ENCODE measurements around the gene TP53.

The TP53 gene

DNA sequence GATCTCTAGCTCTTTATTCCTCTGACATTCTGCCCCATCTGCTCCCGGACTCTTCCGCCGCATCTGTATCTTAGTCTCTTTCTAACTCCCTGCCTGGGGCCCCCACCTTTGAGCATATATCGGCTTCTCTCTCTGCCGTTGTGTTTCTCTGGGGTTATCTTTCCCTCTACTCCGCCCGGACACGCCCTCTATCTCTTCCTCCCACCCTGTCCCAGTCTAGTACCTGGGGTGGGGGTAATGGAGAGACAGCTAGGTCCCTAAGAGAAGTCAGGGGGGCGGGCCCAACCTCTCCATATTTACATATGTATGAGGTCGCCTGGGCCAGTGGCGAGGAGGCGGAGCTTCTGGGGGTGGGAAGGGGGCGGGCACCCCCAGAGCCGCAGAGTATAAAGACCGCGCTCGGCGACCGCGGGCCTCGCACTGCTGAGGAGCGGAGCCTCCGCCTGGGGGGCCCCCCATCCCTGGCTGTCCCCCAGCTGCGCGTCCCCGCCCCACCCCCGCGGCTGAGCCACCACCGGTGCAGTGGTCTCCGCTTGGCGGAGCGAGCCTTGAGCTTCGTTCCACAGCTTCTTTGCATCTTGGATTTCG lies 36.7 kb downstream of the TP53 start, which contains the start of gene ATP1B2:
ATP1B2 (plus strand) TSS at position 418 of the 588 bp plus-strand sequence. CDS start 593 bp downstream, outside the sequence.
- ChIA-PET CTCF (interaction anchor here (0.5 to 7.2 kb wide), 8 partner anchors 14 to 93 kb away, joined by 3 to 57 read pairs (median 4); partner anchors contain the start of genes TP53 and WRAP53), POLR2A (interaction anchor here (0.6 to 5.3 kb wide), 27 partner anchors 9 to 961 kb away, joined by 3 to 113 read pairs (median 4); partner anchors contain the start of genes BCL6B, CTC1, CYB5D1 and EFNB3)
- Histone ChIP-seq H3K4me1 (ENCODE audit: control insufficient read depth, insufficient read depth, low read length) (peaks cover 5% of the 10 kb centered on the region), H3K4me3 (ENCODE audit: low read depth, low read length) (peak within 1 kb of the TSS; percentile 38), H3K27ac (ENCODE audit: extremely low read depth, low read depth, low read length) (peak within 1 kb of the TSS; percentile 39; the same call in 1 of the 2 replicates), H3K36me3 (ENCODE audit: control insufficient read depth in 2 of 2, insufficient read depth in 1 of 2, low read length in 2 of 2) (no peaks in the 10 kb centered on the region), H3K9me3 (ENCODE audit: control insufficient read depth, insufficient read depth, low read depth, low read length) (no peaks in the 10 kb centered on the region)
- TF ChIP-seq BCL11A (tag by site-specific recombination; IDR thresholded peaks at IDR 0.05; ENCODE audit: low read depth), result no peak
- TF ChIP-seq KLF10 (tag by site-specific recombination; IDR thresholded peaks at IDR 0.05), result peak; percentile 35; the same call in 1 of the 2 replicates
- TF ChIP-seq, protein P1, sequence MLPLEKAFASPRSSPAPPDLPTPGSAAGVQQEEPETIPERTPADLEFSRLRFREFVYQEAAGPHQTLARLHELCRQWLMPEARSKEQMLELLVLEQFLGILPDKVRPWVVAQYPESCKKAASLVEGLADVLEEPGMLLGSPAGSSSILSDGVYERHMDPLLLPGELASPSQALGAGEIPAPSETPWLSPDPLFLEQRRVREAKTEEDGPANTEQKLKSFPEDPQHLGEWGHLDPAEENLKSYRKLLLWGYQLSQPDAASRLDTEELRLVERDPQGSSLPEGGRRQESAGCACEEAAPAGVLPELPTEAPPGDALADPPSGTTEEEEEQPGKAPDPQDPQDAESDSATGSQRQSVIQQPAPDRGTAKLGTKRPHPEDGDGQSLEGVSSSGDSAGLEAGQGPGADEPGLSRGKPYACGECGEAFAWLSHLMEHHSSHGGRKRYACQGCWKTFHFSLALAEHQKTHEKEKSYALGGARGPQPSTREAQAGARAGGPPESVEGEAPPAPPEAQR (tag by site-specific recombination; IDR thresholded peaks at IDR 0.05), result no peak
- TF ChIP-seq ZNF341 (tag by site-specific recombination; IDR thresholded peaks at IDR 0.05; ENCODE audit: low read depth), result peak; percentile 59
- no peak for TF ChIP-seq ZBTB1 (tag by site-specific recombination; IDR thresholded peaks at IDR 0.05)
- TF ChIP-seq EGR2 (tag by site-specific recombination; IDR thresholded peaks at IDR 0.05; ENCODE audit: low read depth), result peak; percentile 33
- 0 out of 2 replicates have a peak, but pooled peaks have one; percentile 12 for TF ChIP-seq PRDM10 (tag by site-specific recombination; IDR thresholded peaks at IDR 0.05)
- no peak for TF ChIP-seq ZNF692 (tag by site-specific recombination; IDR thresholded peaks at IDR 0.05)
- TF ChIP-seq ZNF549 (tag by site-specific recombination; IDR thresholded peaks at IDR 0.05), result no peak
- peak; percentile 46 for TF ChIP-seq ZFHX2 (tag by site-specific recombination; conservative IDR thresholded peaks at IDR 0.05)
- peak; percentile 78 for TF ChIP-seq GLIS1 (tag by site-specific recombination; IDR thresholded peaks at IDR 0.05)
- peak; percentile 66; the same call in 1 of the 2 replicates for TF ChIP-seq ZNF394 (tag by site-specific recombination; IDR thresholded peaks at IDR 0.05; ENCODE audit: borderline replicate concordance)
- 0 out of 2 replicates have a peak, but pooled peaks have one; percentile 45 for TF ChIP-seq IKZF3 (tag by site-specific recombination; IDR thresholded peaks at IDR 0.05)
- peak; percentile 89 for TF ChIP-seq KLF1 (tag by site-specific recombination; IDR thresholded peaks at IDR 0.05)
- no peak for TF ChIP-seq ZSCAN23 (tag by site-specific recombination; IDR thresholded peaks at IDR 0.05)
- TF ChIP-seq ZNF155 (tag by site-specific recombination; IDR thresholded peaks at IDR 0.05), result no peak
- TF ChIP-seq ZBTB8A (tag by site-specific recombination; IDR thresholded peaks at IDR 0.05), result no peak
- TF ChIP-seq ZFP37 (tag by site-specific recombination; IDR thresholded peaks at IDR 0.05), result no peak
- TF ChIP-seq, protein P2, sequence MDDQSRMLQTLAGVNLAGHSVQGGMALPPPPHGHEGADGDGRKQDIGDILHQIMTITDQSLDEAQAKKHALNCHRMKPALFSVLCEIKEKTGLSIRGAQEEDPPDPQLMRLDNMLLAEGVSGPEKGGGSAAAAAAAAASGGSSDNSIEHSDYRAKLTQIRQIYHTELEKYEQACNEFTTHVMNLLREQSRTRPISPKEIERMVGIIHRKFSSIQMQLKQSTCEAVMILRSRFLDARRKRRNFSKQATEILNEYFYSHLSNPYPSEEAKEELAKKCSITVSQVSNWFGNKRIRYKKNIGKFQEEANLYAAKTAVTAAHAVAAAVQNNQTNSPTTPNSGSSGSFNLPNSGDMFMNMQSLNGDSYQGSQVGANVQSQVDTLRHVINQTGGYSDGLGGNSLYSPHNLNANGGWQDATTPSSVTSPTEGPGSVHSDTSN (CRISPR knock-in tag; IDR thresholded peaks at IDR 0.05), result no peak
- TF ChIP-seq ZNF518A (tag by site-specific recombination; conservative IDR thresholded peaks at IDR 0.05; ENCODE audit: low read depth), result no peak
- peak; percentile 68 for TF ChIP-seq GLIS2 (tag by site-specific recombination; IDR thresholded peaks at IDR 0.05)
- no peak for TF ChIP-seq HOXC10 (CRISPR knock-in tag; IDR thresholded peaks at IDR 0.05)
- no peak for TF ChIP-seq ZNF350 (tag by site-specific recombination; IDR thresholded peaks at IDR 0.05)
- TF ChIP-seq ZSCAN16 (tag by site-specific recombination; IDR thresholded peaks at IDR 0.05), result no peak
- TF ChIP-seq KLF9 (tag by site-specific recombination; IDR thresholded peaks at IDR 0.05; ENCODE audit: low read depth), result peak; percentile 73
- TF ChIP-seq ZBTB17 (tag by site-specific recombination; IDR thresholded peaks at IDR 0.05), result peak; percentile 87
